Measurements from ENCODE around the gene OPRM1.
"Not testable (repeated sequence)": the region's sequence is repeated elsewhere in the genome, so short reads cannot be mapped to it uniquely, and the experiment has no call there.

The OPRM1 gene

GRCh38 chr6:154071236-154071635, 32.2 kb downstream of the OPRM1 start:
- H3K4me3 ChIP-seq (replicated peaks; ENCODE audit: insufficient read depth, low read length) = no peak overlapping the region
- H3K27ac ChIP-seq (replicated peaks) = no peak overlapping the region
- H3K27me3 ChIP-seq (ENCODE audit: insufficient read depth, poor library complexity, severe bottlenecking) = no peaks in the 10 kb centered on the region
- TF ChIP-seq REST (IDR thresholded peaks at IDR 0.05; ENCODE audit: insufficient replicate concordance, low read depth) (no peak), GABPA (IDR thresholded peaks at IDR 0.05; ENCODE audit: low read depth) (no peak), SPI1 (IDR thresholded peaks at IDR 0.05; ENCODE audit: borderline replicate concordance, low read depth) (no peak), CTCF (IDR thresholded peaks at IDR 0.05; ENCODE audit: insufficient read depth, low read length) (no peak), POLR2AphosphoS5 (IDR thresholded peaks at IDR 0.05; ENCODE audit: low read depth) (no peak)
- DNase-seq (ENCODE audit: low read depth in 1 of 2, low spot score in 1 of 2) = no peak

GRCh38 chr6:154071711-154072110, 32.7 kb downstream of the OPRM1 start:
- no peak for DNase-seq (ENCODE audit: low read depth in 1 of 2, low spot score in 1 of 2)

GRCh38 chr6:154078596-154078995, 39.6 kb downstream of the OPRM1 start:
- H3K27ac ChIP-seq (replicated peaks); H3K27me3 ChIP-seq (ENCODE audit: insufficient read depth, poor library complexity, severe bottlenecking); H3K4me3 ChIP-seq (replicated peaks; ENCODE audit: insufficient read depth, low read length); DNase-seq (ENCODE audit: low read depth in 1 of 2, low spot score in 1 of 2): not testable (repeated sequence)

More at GRCh38 chr6:154071711-154072110, 32.7 kb downstream of the OPRM1 start:
- Histone ChIP-seq H3K4me3 (replicated peaks; ENCODE audit: insufficient read depth, low read length) (no peak overlapping the region), H3K27ac (replicated peaks) (no peak overlapping the region), H3K27me3 (ENCODE audit: insufficient read depth, poor library complexity, severe bottlenecking) (no peaks in the 10 kb centered on the region)
- TF ChIP-seq REST (IDR thresholded peaks at IDR 0.05; ENCODE audit: insufficient replicate concordance, low read depth) (no peak), SPI1 (IDR thresholded peaks at IDR 0.05; ENCODE audit: borderline replicate concordance, low read depth) (no peak), CTCF (IDR thresholded peaks at IDR 0.05; ENCODE audit: insufficient read depth, low read length) (no peak)

- Histone ChIP-seq H3K27me3 (ENCODE audit: insufficient read depth, poor library complexity, severe bottlenecking) (no peaks in the 10 kb centered on the region), H3K4me3 (replicated peaks; ENCODE audit: insufficient read depth, low read length) (no peak overlapping the region), H3K27ac (replicated peaks) (no peak overlapping the region)
- DNase-seq (ENCODE audit: low read depth in 1 of 2, low spot score in 1 of 2) = no peak
- TF ChIP-seq SPI1 (IDR thresholded peaks at IDR 0.05; ENCODE audit: borderline replicate concordance, low read depth) (no peak), CTCF (IDR thresholded peaks at IDR 0.05; ENCODE audit: insufficient read depth, low read length) (no peak), REST (IDR thresholded peaks at IDR 0.05; ENCODE audit: insufficient replicate concordance, low read depth) (no peak), POLR2AphosphoS5 (IDR thresholded peaks at IDR 0.05; ENCODE audit: low read depth) (no peak), GABPA (IDR thresholded peaks at IDR 0.05; ENCODE audit: low read depth) (no peak)
Observed at GRCh38 chr6:154080461-154081189, 41.6 kb downstream of the OPRM1 start.

All from HL-60 (cell line).